ENCODE measurements around the gene JMJD8.

JMJD8 gene

GRCh38 chr16:658679-659571, 25.2 kb downstream of the JMJD8 start:
- no peak for DNase-seq

- DNase-seq, result no peak
Measured at GRCh38 chr16:657487-657886, 26.6 kb downstream of the JMJD8 start.

GRCh38 chr16:654034-654433, 30.1 kb downstream of the JMJD8 start:
- DNase-seq, result no peak

GRCh38 chr16:652454-653305, 31.5 kb downstream of the JMJD8 start:
- no peak for DNase-seq

GRCh38 chr16:651844-652243, 32.3 kb downstream of the JMJD8 start:
- no peak for DNase-seq

GRCh38 chr16:649631-650030, 34.5 kb downstream of the JMJD8 start:
- DNase-seq, result no peak

- DNase-seq, result peak; percentile 86
Measured at GRCh38 chr16:648781-649589, 35.1 kb downstream of the JMJD8 start, which contains the start of gene WDR90. TSS of gene WDR90 (plus strand) at chr16:649365. CDS start at chr16:649417, 52 bp downstream.

GRCh38 chr16:648071-648780, 35.9 kb downstream of the JMJD8 start:
- no peak for DNase-seq

- no peak for DNase-seq
Measured at GRCh38 chr16:647173-647902, 36.8 kb downstream of the JMJD8 start.

- no peak for DNase-seq
Measured at GRCh38 chr16:646679-647172, 37.4 kb downstream of the JMJD8 start.

GRCh38 chr16:645852-646678, 38.1 kb downstream of the JMJD8 start:
- DNase-seq, result no peak

GRCh38 chr16:644556-644955, 39.6 kb downstream of the JMJD8 start:
- DNase-seq, result no peak

- DNase-seq, result no peak
Measured at GRCh38 chr16:643050-643368, 41.1 kb downstream of the JMJD8 start.

- no peak for DNase-seq
Measured at GRCh38 chr16:642189-643049, 41.7 kb downstream of the JMJD8 start.

- peak; percentile 44 for DNase-seq
Measured at GRCh38 chr16:641326-642188, 42.6 kb downstream of the JMJD8 start, which contains the start of gene MCRIP2. TSS of gene MCRIP2 (plus strand) at chr16:641828. CDS start at chr16:641992, 164 bp downstream.

- DNase-seq, result no peak
Measured at GRCh38 chr16:640614-641013, 43.5 kb downstream of the JMJD8 start.

GRCh38 chr16:638836-639235, 45.3 kb downstream of the JMJD8 start:
- no peak for DNase-seq

- DNase-seq, result no peak
Measured at GRCh38 chr16:638034-638543, 46.0 kb downstream of the JMJD8 start.
